HG02938 (cell line): ENCODE measurements around the gene ALPP.
"Not testable (repeated sequence)": the region's sequence is repeated elsewhere in the genome, so short reads cannot be mapped to it uniquely, and the experiment has no call there.

ENCODE experiments used
- ATAC-seq: cut with Tn5 transposase; IDR thresholded peaks from one replicate; pipeline ENCODE4 v1.9.1; 2021; ENCODE audit warnings: mild to moderate bottlenecking, moderate library complexity; ENCODE audit not compliant: unreplicated experiment

Gene ALPP

DNA sequence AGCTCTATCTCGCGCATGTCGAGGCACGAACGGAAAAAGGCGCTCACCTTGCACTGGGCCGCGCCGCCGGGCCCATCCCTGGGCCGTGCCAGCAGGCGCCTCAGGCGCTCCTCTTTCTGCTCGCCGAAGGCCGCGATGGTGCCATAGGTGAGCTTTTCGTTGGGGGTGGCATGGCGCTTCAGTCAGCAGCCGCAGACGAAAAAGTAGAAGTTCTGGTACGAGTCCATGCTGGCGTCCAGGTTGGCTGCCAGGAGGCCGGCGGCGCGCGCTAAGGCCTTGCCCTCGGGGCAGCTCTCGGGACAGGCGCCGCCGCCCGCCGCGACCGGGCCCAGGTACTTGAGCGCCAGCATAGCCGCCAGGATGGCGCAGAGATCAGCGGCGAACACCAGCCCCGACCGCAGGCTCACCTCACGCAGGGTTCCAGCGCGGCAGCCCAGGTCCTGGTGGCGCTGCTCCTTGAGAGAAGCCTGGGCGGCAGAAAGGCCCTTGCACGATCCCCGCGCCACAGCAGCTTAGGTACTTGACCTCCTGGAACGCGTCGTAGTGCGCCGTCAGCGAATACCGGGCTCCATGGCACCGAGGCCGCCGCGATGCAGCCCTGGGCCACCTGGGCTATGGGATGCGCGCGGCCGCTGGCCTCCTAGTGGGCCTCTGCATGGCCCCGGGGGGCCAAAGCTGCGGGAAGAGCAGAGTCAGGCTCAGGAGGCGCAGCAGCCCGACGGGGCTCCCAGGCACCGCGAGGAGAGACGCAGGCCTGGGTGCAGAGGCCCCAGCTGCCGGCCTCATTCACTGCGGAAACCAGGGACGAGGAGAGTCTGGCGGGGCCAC is 40.9 kb downstream of the ALPP start:
- no peak for ATAC-seq

DNA sequence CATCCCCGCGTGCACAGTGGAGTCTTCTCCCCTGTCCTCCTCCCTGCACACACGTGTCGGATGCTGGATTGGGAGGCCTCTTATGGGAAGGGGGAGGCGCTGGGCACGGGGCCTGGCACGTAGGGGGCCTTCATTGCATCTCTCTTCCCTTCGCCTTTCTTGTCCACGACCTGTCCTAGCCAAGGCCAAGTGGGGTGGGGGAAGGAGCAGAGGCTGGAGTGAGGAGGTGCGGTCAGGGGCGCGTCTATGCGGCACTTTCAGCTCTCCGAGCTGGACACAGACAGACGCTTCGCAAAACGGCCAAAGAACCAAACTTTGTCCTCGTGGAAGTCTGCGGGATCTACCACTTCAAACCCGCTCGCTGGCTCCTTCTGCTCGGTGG is 41.5 kb downstream of the ALPP start:
- ATAC-seq: no peak

DNA sequence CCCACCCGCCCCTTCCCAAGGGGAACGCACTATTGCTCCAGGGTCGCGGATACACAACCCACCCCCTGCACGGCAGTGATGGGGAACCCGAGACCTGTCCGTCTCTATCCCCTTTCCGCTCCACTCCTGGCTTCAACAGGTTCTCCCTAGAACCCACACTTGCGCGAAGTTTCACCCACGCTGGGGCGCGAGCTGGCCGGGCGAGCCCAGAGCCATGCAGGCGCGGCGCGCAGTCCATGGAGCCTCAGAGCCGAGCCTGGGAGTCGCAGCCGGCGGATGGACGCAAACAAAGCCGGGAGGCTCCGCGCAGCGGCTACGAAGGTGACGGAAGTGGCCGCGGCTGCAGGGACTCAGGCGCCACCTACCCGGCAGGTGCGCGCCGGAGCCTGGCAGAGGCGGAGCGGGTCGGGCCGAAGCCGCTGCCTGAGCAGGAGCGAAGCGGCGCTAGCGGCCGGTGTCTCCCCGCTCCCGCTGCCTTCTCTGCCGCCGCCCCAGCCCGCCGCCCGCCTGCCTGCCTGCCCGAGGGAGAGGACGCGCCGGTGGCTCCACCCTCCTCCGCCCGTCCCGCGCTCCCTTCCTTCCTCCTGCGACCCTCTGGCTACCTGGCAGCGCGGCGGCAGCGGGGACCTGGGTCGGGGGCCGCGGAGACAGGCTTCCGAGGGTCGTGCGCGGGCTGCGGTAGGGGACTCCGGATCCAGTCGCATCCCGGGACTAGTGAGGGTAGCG is 42.1 kb downstream of the ALPP start:
- no peak for ATAC-seq

GRCh38 chr2:232421189-232421785 is 42.7 kb downstream of the ALPP start:
- ATAC-seq: no peak

- no peak for ATAC-seq
Measured at GRCh38 chr2:232422051-232422450, 43.5 kb downstream of the ALPP start.

GRCh38 chr2:232422996-232423395 is 44.4 kb downstream of the ALPP start:
- ATAC-seq: not testable (repeated sequence)

- not testable (repeated sequence) for ATAC-seq
Measured at GRCh38 chr2:232423407-232423806, 44.9 kb downstream of the ALPP start.

DNA sequence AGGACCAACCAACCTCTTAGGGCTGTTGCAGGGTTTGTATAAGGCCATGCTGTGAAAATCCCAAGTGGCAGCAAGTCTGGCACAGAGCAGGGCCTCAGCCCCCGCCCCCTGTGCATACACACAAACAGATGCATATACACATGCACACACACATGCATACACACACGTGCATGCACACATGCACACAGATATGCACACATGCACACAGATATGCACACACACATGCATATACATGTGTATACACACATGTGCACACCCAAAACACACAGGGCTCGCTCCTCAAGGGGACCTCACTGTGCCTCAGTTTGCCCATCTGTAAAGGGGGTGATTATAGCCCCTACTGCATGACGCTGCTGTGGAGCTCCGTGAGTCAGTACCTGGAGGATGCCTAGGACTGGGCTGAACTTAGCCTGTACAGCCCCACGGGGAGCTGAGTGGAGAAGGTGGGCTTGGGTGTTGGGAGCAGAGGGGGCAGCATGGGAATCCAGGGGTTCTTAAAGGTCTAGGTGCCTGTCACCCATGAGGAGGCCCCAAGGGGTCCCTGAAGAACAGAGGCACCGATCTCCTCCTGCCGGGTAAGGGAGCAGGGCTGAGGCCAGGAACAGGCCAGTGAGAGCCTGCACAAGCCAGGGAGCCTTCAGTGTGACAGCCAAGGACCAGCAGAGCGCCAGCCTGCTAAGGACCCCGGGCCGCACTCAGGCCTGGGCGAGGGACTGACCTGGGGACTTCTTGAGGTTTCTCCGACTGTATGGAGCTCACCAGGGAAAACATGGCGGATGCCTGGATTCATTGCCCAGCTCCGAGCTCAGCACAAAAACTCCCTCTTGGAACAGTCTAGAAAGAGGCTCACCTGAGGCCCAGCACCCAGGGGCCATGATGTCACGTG is 53.4 kb downstream of the ALPP start:
- no peak for ATAC-seq
